Stimulated activated CD8-positive, alpha-beta memory T cell treated with anti-CD3 and anti-CD28 coated beads, Interleukin-12 subunit alpha, Interleukin-12 subunit beta, amount 100 ng/mL, for 1 hour (primary cell): ENCODE data around the gene TMEM101.
"Not testable (repeated sequence)": the region's sequence is repeated elsewhere in the genome, so short reads cannot be mapped to it uniquely, and the experiment has no call there.

Experiments
- DNase-seq: peaks from one replicate; pipeline ENCODE4 v3.0.0-alpha.2; 2020; ENCODE audit warnings: low read depth

The TMEM101 gene

GRCh38 chr17:44000141-44000860 is 14.5 kb downstream of the TMEM101 start:
- no peak for DNase-seq

GRCh38 chr17:43999024-43999423 is 15.7 kb downstream of the TMEM101 start:
- DNase-seq: no peak

GRCh38 chr17:43998552-43998951 is 16.2 kb downstream of the TMEM101 start:
- no peak for DNase-seq

- not testable (repeated sequence) for DNase-seq
Measured at GRCh38 chr17:43997180-43997579, 17.6 kb downstream of the TMEM101 start.

- DNase-seq: no peak
Measured at GRCh38 chr17:43995150-43995471, 19.7 kb downstream of the TMEM101 start.

GRCh38 chr17:43994272-43995149 is 20.3 kb downstream of the TMEM101 start:
- peak; percentile 55 for DNase-seq

GRCh38 chr17:43992641-43993040 is 22.1 kb downstream of the TMEM101 start:
- no peak for DNase-seq

GRCh38 chr17:43988301-43988700 is 26.5 kb downstream of the TMEM101 start:
- no peak for DNase-seq

- no peak for DNase-seq
Measured at GRCh38 chr17:43987131-43988021, 27.4 kb downstream of the TMEM101 start.

- DNase-seq: no peak
Measured at GRCh38 chr17:43986225-43986981, 28.4 kb downstream of the TMEM101 start.

GRCh38 chr17:43984521-43984920 is 30.2 kb downstream of the TMEM101 start:
- no peak for DNase-seq

GRCh38 chr17:43983515-43984411 is 31.0 kb downstream of the TMEM101 start:
- no peak for DNase-seq

- no peak for DNase-seq
Measured at GRCh38 chr17:43983196-43983514, 31.6 kb downstream of the TMEM101 start.

GRCh38 chr17:43982171-43982570 is 32.6 kb downstream of the TMEM101 start:
- no peak for DNase-seq

- no peak for DNase-seq
Measured at GRCh38 chr17:43979671-43980070, 35.1 kb downstream of the TMEM101 start.

- DNase-seq: no peak
Measured at GRCh38 chr17:43979011-43979410, 35.8 kb downstream of the TMEM101 start.

GRCh38 chr17:43978078-43978477 is 36.7 kb downstream of the TMEM101 start:
- DNase-seq: no peak

- no peak for DNase-seq
Measured at GRCh38 chr17:43976963-43977837, 37.6 kb downstream of the TMEM101 start.

GRCh38 chr17:43975898-43976297 is 38.9 kb downstream of the TMEM101 start:
- DNase-seq: no peak
